ENCODE data around the gene EPHX1.

DNA sequence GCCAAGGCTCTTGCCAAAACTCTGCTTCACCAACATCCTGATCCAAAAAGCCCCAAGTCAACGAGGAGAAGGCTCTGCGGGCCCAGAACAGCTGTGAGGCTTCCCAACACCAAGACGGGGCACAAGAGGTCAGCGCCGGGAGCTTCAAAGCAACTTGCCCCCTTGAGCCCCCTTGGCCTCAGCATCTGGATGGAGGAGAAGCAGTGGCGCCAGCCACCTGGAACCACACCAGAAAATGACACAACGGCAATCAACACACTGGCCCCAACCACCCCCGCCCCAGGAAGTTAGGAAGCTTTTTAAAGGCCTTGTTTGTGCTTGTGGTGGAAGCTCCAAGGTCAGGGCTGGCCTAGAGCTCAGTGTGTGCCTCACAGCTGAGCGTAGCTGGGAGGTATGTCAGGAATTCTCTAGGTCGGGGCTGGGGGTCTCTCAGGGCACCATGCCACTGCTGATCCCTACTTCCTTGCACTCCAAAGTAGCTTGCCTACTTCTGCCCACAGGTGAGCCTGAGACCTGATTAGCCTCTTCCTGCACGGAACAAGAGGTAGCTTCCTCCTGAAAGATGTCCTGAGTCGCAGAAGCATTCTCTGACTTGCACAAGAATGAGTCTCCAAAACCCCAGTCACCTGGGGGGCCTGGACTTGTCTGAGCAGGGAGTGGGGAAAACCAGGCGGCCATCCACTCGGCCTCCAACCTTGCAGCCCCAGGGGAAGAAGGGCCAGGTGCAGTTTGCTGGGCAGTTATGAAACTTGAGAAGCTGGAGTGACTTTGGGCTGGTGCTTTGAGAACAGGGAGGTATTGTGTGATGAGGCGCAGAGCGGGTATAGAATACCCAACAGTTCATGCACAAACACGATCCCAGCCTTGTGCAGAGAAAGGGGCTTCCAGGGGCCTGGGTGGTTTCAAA is 42.0 kb upstream of the EPHX1 start:
- TF ChIP-seq, protein P1, sequence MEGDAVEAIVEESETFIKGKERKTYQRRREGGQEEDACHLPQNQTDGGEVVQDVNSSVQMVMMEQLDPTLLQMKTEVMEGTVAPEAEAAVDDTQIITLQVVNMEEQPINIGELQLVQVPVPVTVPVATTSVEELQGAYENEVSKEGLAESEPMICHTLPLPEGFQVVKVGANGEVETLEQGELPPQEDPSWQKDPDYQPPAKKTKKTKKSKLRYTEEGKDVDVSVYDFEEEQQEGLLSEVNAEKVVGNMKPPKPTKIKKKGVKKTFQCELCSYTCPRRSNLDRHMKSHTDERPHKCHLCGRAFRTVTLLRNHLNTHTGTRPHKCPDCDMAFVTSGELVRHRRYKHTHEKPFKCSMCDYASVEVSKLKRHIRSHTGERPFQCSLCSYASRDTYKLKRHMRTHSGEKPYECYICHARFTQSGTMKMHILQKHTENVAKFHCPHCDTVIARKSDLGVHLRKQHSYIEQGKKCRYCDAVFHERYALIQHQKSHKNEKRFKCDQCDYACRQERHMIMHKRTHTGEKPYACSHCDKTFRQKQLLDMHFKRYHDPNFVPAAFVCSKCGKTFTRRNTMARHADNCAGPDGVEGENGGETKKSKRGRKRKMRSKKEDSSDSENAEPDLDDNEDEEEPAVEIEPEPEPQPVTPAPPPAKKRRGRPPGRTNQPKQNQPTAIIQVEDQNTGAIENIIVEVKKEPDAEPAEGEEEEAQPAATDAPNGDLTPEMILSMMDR (IDR thresholded peaks at IDR 0.05): no peak
- TF ChIP-seq POLR2A (IDR thresholded peaks at IDR 0.05): no peak
- no peak for TF ChIP-seq EP300 (IDR thresholded peaks at IDR 0.05)

Measured in ovary (tissue), 3 donors.